IMR-90 (cell line): ENCODE results near the gene KRT9. TPM values are rescaled to one million over a fixed set of nuclear protein-coding genes. Genes with fewer than 3 reads are reported as not detected.

Experiments used
- ATAC-seq: fragments of 200-7000 bp; cut with Tn5 transposase; 2 replicates; pipeline ENCODE4 v1.9.1; 2020; ENCODE audit warnings: low read depth, mild to moderate bottlenecking, moderate library complexity
- BruUV-seq: library from RNA; stranded (reverse); fragments of 400-500 nt; replicated peaks from 2 replicates; lab custom pipeline; 2021; lab: Mats Ljungman, UMichigan
- CTCF ChIA-PET: fragments of 300-600 bp; formaldehyde crosslinking; extraction: SDS; loops from one replicate; lab custom pipeline; 2021; ENCODE audit warnings: antibody characterized with exemption; lab: Yijun Ruan, JAX
- POLR2A ChIA-PET: fragments of 300-600 bp; sonication (Branson Sonifier 250); formaldehyde crosslinking; loops from one replicate; lab custom pipeline; 2022; ENCODE audit warnings: antibody characterized with exemption; ENCODE audit not compliant: unreplicated experiment; lab: Charles Lee
- DNase-seq: peaks from one replicate; pipeline ENCODE4 v3.0.0; 2013
- H2AFZ ChIP-seq: replicated peaks from 2 replicates; pipeline ENCODE3; 2013; ENCODE audit warnings: low read length, mild to moderate bottlenecking; ENCODE audit not compliant: poor library complexity
- H2AK5ac ChIP-seq: 2 replicates; pipeline ENCODE4 v1.6.1; 2013; ENCODE audit warnings: low read depth, low read length, inconsistent platforms
- H2AK9ac ChIP-seq: replicated peaks from 2 replicates; pipeline ENCODE3; 2013; ENCODE audit warnings: mild to moderate bottlenecking, low read depth, low read length, moderate library complexity; ENCODE audit not compliant: poor library complexity
- H2BK120ac ChIP-seq: 2 replicates; pipeline ENCODE4 v1.6.1; 2013; ENCODE audit warnings: low read depth, low read length, inconsistent platforms
- H2BK15ac ChIP-seq: 3 replicates; pipeline ENCODE4 v1.6.1; 2013; ENCODE audit warnings: low read depth, low read length, inconsistent platforms
- H2BK20ac ChIP-seq: 2 replicates; pipeline ENCODE4 v1.6.1; 2013; ENCODE audit warnings: low read depth, mild to moderate bottlenecking, inconsistent platforms, low read length, moderate library complexity
- H2BK5ac ChIP-seq: 2 replicates; pipeline ENCODE4 v1.6.1; 2013; ENCODE audit warnings: mild to moderate bottlenecking, low read depth, low read length, inconsistent platforms; ENCODE audit not compliant: poor library complexity, severe bottlenecking
- H3K14ac ChIP-seq: replicated peaks from 2 replicates; pipeline ENCODE4 v1.6.1; 2013; ENCODE audit warnings: low read depth, low read length, inconsistent platforms
- H3K18ac ChIP-seq: 2 replicates; pipeline ENCODE4 v1.6.1; 2013; ENCODE audit warnings: low read depth, low read length, control low read depth
- H3K23ac ChIP-seq: 2 replicates; pipeline ENCODE4 v1.6.1; 2013; ENCODE audit warnings: low read depth, low read length, inconsistent platforms
- H3K27ac ChIP-seq: 2 replicates; pipeline ENCODE4 v1.5.1; 2013; ENCODE audit warnings: mild to moderate bottlenecking, control low read depth, low read length; ENCODE audit not compliant: insufficient read depth
- H3K27me3 ChIP-seq: 2 replicates; pipeline ENCODE4 v1.6.1; 2013; ENCODE audit warnings: low read length; ENCODE audit not compliant: control insufficient read depth, insufficient read depth
- H3K36me3 ChIP-seq: 2 replicates; pipeline ENCODE4 v1.6.1; 2013; ENCODE audit warnings: low read length, mixed read lengths; ENCODE audit not compliant: control insufficient read depth, insufficient read depth
- H3K4ac ChIP-seq: 2 replicates; pipeline ENCODE4 v1.6.1; 2013; ENCODE audit warnings: low read depth, low read length, inconsistent platforms
- H3K4me1 ChIP-seq: 2 replicates; pipeline ENCODE4 v1.6.1; 2013; ENCODE audit warnings: low read length, mixed read lengths; ENCODE audit not compliant: control insufficient read depth, insufficient read depth
- H3K4me2 ChIP-seq: 2 replicates; pipeline ENCODE4 v1.6.1; 2013; ENCODE audit warnings: low read depth, mild to moderate bottlenecking, control low read depth, low read length, moderate library complexity
- H3K4me3 ChIP-seq: 2 replicates; pipeline ENCODE4 v1.5.1; 2013; ENCODE audit warnings: low read depth, mild to moderate bottlenecking, control low read depth, low read length, moderate library complexity; ENCODE audit not compliant: insufficient read depth
- H3K56ac ChIP-seq: 2 replicates; pipeline ENCODE4 v1.6.1; 2013; ENCODE audit warnings: low read length, inconsistent platforms; ENCODE audit not compliant: insufficient read depth; ENCODE audit errors: extremely low read depth
- H3K79me1 ChIP-seq, 2 experiments: 2 replicates each; pipeline ENCODE4 v1.6.1; 2013; ENCODE audit warnings: low read length in 2 of 2, inconsistent platforms in 1 of 2, low read depth in 1 of 2
- H3K9ac ChIP-seq: 2 replicates; pipeline ENCODE4 v1.6.1; 2013; ENCODE audit warnings: low read depth, low read length, control low read depth
- H3K9me1 ChIP-seq: 2 replicates; pipeline ENCODE4 v1.6.1; 2013; ENCODE audit warnings: low read length, inconsistent platforms; ENCODE audit not compliant: insufficient read depth
- H3K9me3 ChIP-seq: 2 replicates; pipeline ENCODE4 v1.6.1; 2013; ENCODE audit warnings: low read length; ENCODE audit not compliant: control insufficient read depth, insufficient read depth
- H4K20me1 ChIP-seq: 2 replicates; pipeline ENCODE4 v1.6.1; 2013; ENCODE audit warnings: low read length, inconsistent platforms; ENCODE audit not compliant: insufficient read depth
- H4K5ac ChIP-seq: 2 replicates; pipeline ENCODE4 v1.6.1; 2013; ENCODE audit warnings: mild to moderate bottlenecking, low read depth, low read length, control low read depth
- H4K8ac ChIP-seq, 2 experiments: 2 replicates each; pipeline ENCODE4 v1.6.1; 2013; ENCODE audit warnings: low read depth in 2 of 2, low read length in 2 of 2, control low read depth in 1 of 2, inconsistent platforms in 1 of 2
- H4K91ac ChIP-seq: 2 replicates; pipeline ENCODE4 v1.6.1; 2013; ENCODE audit warnings: low read depth, low read length, inconsistent platforms; ENCODE audit not compliant: insufficient read depth
- CEBPB ChIP-seq: IDR thresholded peaks from 2 replicates; pipeline ENCODE4 v1.6.1; 2012; ENCODE audit warnings: low read depth, low read length, improper control_type of control experiment
- CHD1 ChIP-seq: IDR thresholded peaks from 2 replicates; pipeline ENCODE4 v1.6.1; 2012; ENCODE audit warnings: low read depth, low read length, improper control_type of control experiment
- FOS ChIP-seq: fragments of 150-350 bp; IDR thresholded peaks from 2 replicates; pipeline ENCODE4 v1.6.1; 2016; ENCODE audit warnings: low read depth, low read length
- MAFK ChIP-seq: IDR thresholded peaks from 2 replicates; pipeline ENCODE4 v1.6.1; 2012; ENCODE audit warnings: low read depth, low read length, improper control_type of control experiment
- RAD21 ChIP-seq: IDR thresholded peaks from 2 replicates; pipeline ENCODE4 v1.6.1; 2012; ENCODE audit warnings: low read length, improper control_type of control experiment
- RCOR1 ChIP-seq: IDR thresholded peaks from 2 replicates; pipeline ENCODE4 v1.6.1; 2012; ENCODE audit warnings: mild to moderate bottlenecking, low read length, improper control_type of control experiment; ENCODE audit not compliant: insufficient replicate concordance
- WGBS, 2 experiments: methylation state at CpG; one replicate each; pipeline versions ENCODE4 v1.1.5 to v1.1.7; 2013; ENCODE audit warnings: missing lambda C conversion rate in 2 of 2; ENCODE audit not compliant: insufficient read length in 1 of 2; ENCODE audit errors: extremely low coverage in 2 of 2; 5-methylcytosine and 5-hydroxymethylcytosine counted together
- dilution Hi-C: fragments of 300-500 bp; cut with HindIII; formaldehyde crosslinking; loops from one replicate; pipeline ENCODE4 v1.14.3; 2018; ENCODE audit warnings: low sequenced_read_pairs; ENCODE audit not compliant: unreplicated experiment
- in situ Hi-C: fragments of 300-500 bp; cut with MboI; formaldehyde crosslinking; loops from 3 replicates; pipeline ENCODE4 v1.14.3; 2019; ENCODE audit warnings: low sequenced_read_pairs, inconsistent platforms, mixed read lengths
- intact Hi-C: fragments of 100-400 bp; cut with micrococcal nuclease; formaldehyde crosslinking; loops from 2 replicates; pipeline ENCODE4 v1.10.0; 2022
- polyA plus RNA-seq, 3 experiments: library from polyadenylated mRNA; depleted of rRNA; stranded (reverse); fragments of >200 nt; gene quantifications; 2 replicates each; pipeline ENCODE4 v1.2.3, GENCODE V29; 2012; ENCODE audit warnings: low replicate concordance in 1 of 3
- total RNA-seq: library from RNA; depleted of rRNA; stranded (reverse); fragments of >200 nt; gene quantifications from 2 replicates; pipeline ENCODE4 v1.2.3, GENCODE V29; 2012

Gene KRT9
- total and polyA plus RNA-seq, 2 of the 4 experiments (the other 2 are of a cell fraction): not detected

DNA sequence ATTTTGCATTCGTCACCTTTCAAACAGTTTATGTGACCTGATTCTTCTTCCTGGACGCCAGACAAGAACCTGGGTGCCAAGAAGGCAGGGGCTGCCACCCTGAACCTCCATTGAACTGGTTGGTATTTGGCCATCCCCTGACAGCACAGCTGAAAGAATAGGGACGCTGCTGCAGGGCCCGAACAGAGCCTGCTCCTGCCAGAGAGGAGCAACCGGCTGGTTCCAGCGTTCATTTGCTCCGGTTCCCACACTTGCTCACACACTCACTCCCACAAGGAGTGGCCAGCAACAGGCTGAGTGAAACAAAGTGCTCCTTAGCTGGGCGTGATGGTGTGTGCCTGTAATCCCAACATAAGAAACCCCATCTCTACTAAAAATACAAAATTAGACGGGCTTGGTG lies 14.9 kb downstream of the KRT9 start:
- no TSS peak for BruUV-seq
- in situ Hi-C loops: loop anchor here (10.0 kb wide), 1 partner anchor 752 kb away; no protein-coding TSS in a partner anchor

More for the DNA sequence above, 14.9 kb downstream of the KRT9 start:
- no peak overlapping the region for H3K23ac ChIP-seq
- no peak overlapping the region for H2BK20ac ChIP-seq
- H2AFZ ChIP-seq: no peak overlapping the region
- ATAC-seq (no peak), DNase-seq (no peak)
- H3K4ac ChIP-seq: no peak overlapping the region
- H3K27me3 ChIP-seq: peaks cover 48% of the 10 kb centered on the region
- no peak overlapping the region for H3K14ac ChIP-seq
- H4K91ac ChIP-seq: no peak overlapping the region
- no peaks in the 10 kb centered on the region for H4K20me1 ChIP-seq
- no peak overlapping the region for H2BK15ac ChIP-seq
- dilution Hi-C loops (no loop called here), intact Hi-C loops (no loop called here)
- no peak overlapping the region for H2AK9ac ChIP-seq
- POLR2A ChIA-PET: no interaction called here
- H3K79me1 ChIP-seq: no peaks in the 10 kb centered on the region
- H3K18ac ChIP-seq: no peak overlapping the region
- H3K9ac ChIP-seq: no peak overlapping the region
- TF ChIP-seq CEBPB: no peak
- no peak for TF ChIP-seq CHD1
- no peak for TF ChIP-seq MAFK
- TF ChIP-seq FOS: no peak
- TF ChIP-seq RCOR1: no peak
- no peak for TF ChIP-seq RAD21
- H3K36me3 ChIP-seq: no peaks in the 10 kb centered on the region
- H2BK120ac ChIP-seq: no peak overlapping the region
- no peak overlapping the region for H3K4me3 ChIP-seq
- CTCF ChIA-PET: interaction anchor here (1.7 kb wide), 1 partner anchor 92 kb away, joined by 7 read pairs; no protein-coding TSS in a partner anchor
- H4K5ac ChIP-seq: no peak overlapping the region
- H3K27ac ChIP-seq: no peak overlapping the region
- H3K4me1 ChIP-seq: no peaks in the 10 kb centered on the region
- H3K9me1 ChIP-seq: no peaks in the 10 kb centered on the region; the same call in 1 of the 2 replicates
- no peak overlapping the region for H3K56ac ChIP-seq
- no peak overlapping the region for H2BK5ac ChIP-seq
- H4K8ac ChIP-seq: no peak overlapping the region
- no peak overlapping the region for H2AK5ac ChIP-seq
- no peaks in the 10 kb centered on the region for H3K9me3 ChIP-seq
- 100% methylated on average over 1 of the region's 9 CpGs; no CpG with 5 or more reads in 1 of the 2 experiments for WGBS, 2 experiments
- no peak overlapping the region for H3K4me2 ChIP-seq
